GM18502 (cell line): ENCODE data around the gene CAPS2.
"Not testable (repeated sequence)": the region's sequence is repeated elsewhere in the genome, so short reads cannot be mapped to it uniquely, and the experiment has no call there.

ENCODE experiments used
- ATAC-seq: cut with Tn5 transposase; IDR thresholded peaks from one replicate; pipeline ENCODE4 v1.9.1; 2021; ENCODE audit warnings: mild to moderate bottlenecking; ENCODE audit not compliant: unreplicated experiment, poor library complexity

The CAPS2 gene

GRCh38 chr12:75329918-75330826 is at the start of gene CAPS2:
CAPS2 (minus strand) TSS chr12:75330324; CDS start chr12:75326498, 3,826 bp downstream.
- ATAC-seq, result peak; percentile 90

GRCh38 chr12:75378354-75378753 is 48.2 kb upstream of the CAPS2 start:
- ATAC-seq, result no peak

GRCh38 chr12:75374971-75375370 is 44.8 kb upstream of the CAPS2 start:
- no peak for ATAC-seq

GRCh38 chr12:75366629-75367028 is 36.5 kb upstream of the CAPS2 start:
- peak; percentile 82 for ATAC-seq

GRCh38 chr12:75364919-75365318 is 34.8 kb upstream of the CAPS2 start:
- no peak for ATAC-seq

GRCh38 chr12:75361408-75361807 is 31.3 kb upstream of the CAPS2 start:
- ATAC-seq, result no peak

- peak; percentile 52 for ATAC-seq
Measured at GRCh38 chr12:75360920-75361319, 30.8 kb upstream of the CAPS2 start.

- no peak for ATAC-seq
Measured at GRCh38 chr12:75354011-75354410, 23.9 kb upstream of the CAPS2 start.

GRCh38 chr12:75350413-75350812 is 20.3 kb upstream of the CAPS2 start:
- ATAC-seq, result no peak

GRCh38 chr12:75349946-75350345 is 19.8 kb upstream of the CAPS2 start:
- no peak for ATAC-seq

GRCh38 chr12:75346215-75346614 is 16.1 kb upstream of the CAPS2 start:
- not testable (repeated sequence) for ATAC-seq

GRCh38 chr12:75345531-75345930 is 15.4 kb upstream of the CAPS2 start:
- ATAC-seq, result no peak

GRCh38 chr12:75341873-75342272 is 11.7 kb upstream of the CAPS2 start:
- ATAC-seq, result no peak

GRCh38 chr12:75337905-75338304 is 7.8 kb upstream of the CAPS2 start:
- ATAC-seq, result peak; percentile 54

GRCh38 chr12:75334384-75335030 is 4.4 kb upstream of the CAPS2 start, which contains the start of gene GLIPR1L1:
GLIPR1L1 (plus strand) TSS chr12:75334670; CDS start chr12:75334729, 59 bp downstream.
- ATAC-seq, result peak; percentile 63

- no peak for ATAC-seq
Measured at GRCh38 chr12:75327642-75328041, 2.5 kb downstream of the CAPS2 start.

- no peak for ATAC-seq
Measured at GRCh38 chr12:75323663-75324062, 6.5 kb downstream of the CAPS2 start.

- no peak for ATAC-seq
Measured at GRCh38 chr12:75322464-75322863, 7.7 kb downstream of the CAPS2 start.

GRCh38 chr12:75317784-75318183 is 12.3 kb downstream of the CAPS2 start:
- ATAC-seq, result no peak

GRCh38 chr12:75315518-75315917 is 14.6 kb downstream of the CAPS2 start:
- no peak for ATAC-seq

GRCh38 chr12:75311369-75311768 is 18.8 kb downstream of the CAPS2 start:
- no peak for ATAC-seq
